SU-DHL-6 (cell line): Measurements from ENCODE around the gene AP2S1.

Experiments used
- CTCF ChIP-seq: fragments of 200-600 bp; sonication (generic); IDR thresholded peaks from one replicate; pipeline ENCODE4 v1.5.1; 2017; ENCODE audit warnings: antibody characterized with exemption, mild to moderate bottlenecking, low read length, moderate library complexity; ENCODE audit not compliant: insufficient read depth, poor library complexity, severe bottlenecking
- EZH2phosphoT487 ChIP-seq: fragments of 200-600 bp; sonication (generic), shearing (Covaris generic); conservative IDR thresholded peaks from 2 replicates; pipeline ENCODE4 v1.6.1; 2018; ENCODE audit warnings: mild to moderate bottlenecking, antibody characterized with exemption, low read length, moderate library complexity, mixed read lengths

GRCh38 chr19:46788968-46789338 lies 61.7 kb downstream of the AP2S1 start:
- TF ChIP-seq CTCF (no peak), EZH2phosphoT487 (no peak)
